ENCODE data around the gene ZBTB20. TPM values are rescaled to one million over a fixed set of nuclear protein-coding genes. Genes with fewer than 3 reads are reported as not detected.

Gene ZBTB20
- total RNA-seq, 1 experiment from 2014 or later, result 3.7 TPM

GRCh38 chr3:114499976-114500375, 647.1 kb downstream of the ZBTB20 start:
- Histone ChIP-seq H3K9ac (ENCODE audit: low read length) (no peak overlapping the region), H4K20me1 (ENCODE audit: low read length) (no peaks in the 10 kb centered on the region), H3K4me2 (ENCODE audit: low read length) (no peak overlapping the region), H3K27ac (ENCODE audit: low read length) (no peak overlapping the region), H2AFZ (ENCODE audit: low read length) (no peak overlapping the region), H3K9me2 (replicated peaks; ENCODE audit: low read length) (no peaks in the 10 kb centered on the region), H3K4me1 (ENCODE audit: insufficient read depth, low read length) (peaks cover 14% of the 10 kb centered on the region), H3K79me2 (ENCODE audit: low read length) (no peaks in the 10 kb centered on the region), H3K27me3 (ENCODE audit: low read length) (no peaks in the 10 kb centered on the region), H3K9me3 (ENCODE audit: low read length) (no peaks in the 10 kb centered on the region), H3F3A (ENCODE audit: low read length, unreplicated experiment) (no peaks in the 10 kb centered on the region), H3K36me3 (ENCODE audit: low read depth, low read length) (no peaks in the 10 kb centered on the region), H3K4me3 (ENCODE audit: low read length) (no peak overlapping the region)
- intact Hi-C loops (cut with micrococcal nuclease), result no loop called here
- CTCF ChIA-PET, result no interaction called here
- ATAC-seq (no peak), DNase-seq (no peak)
- POLR2A ChIA-PET (ENCODE audit: unreplicated experiment), result interaction anchor here (0.6 kb wide), 1 partner anchor 43 kb away, joined by 3 read pairs; no protein-coding TSS in a partner anchor
- TF ChIP-seq CTCF (conservative IDR thresholded peaks at IDR 0.05; ENCODE audit: low read depth, low read length), result no peak
- TF ChIP-seq EZH2 (IDR thresholded peaks at IDR 0.05; ENCODE audit: low read length, unreplicated experiment), result no peak
- TF ChIP-seq EZH2phosphoT487 (IDR thresholded peaks at IDR 0.05; ENCODE audit: borderline replicate concordance, low read length), result no peak
- no TSS peak for BruUV-seq (replicated peaks)

GRCh38 chr3:114498539-114499370, 648.3 kb downstream of the ZBTB20 start:
- H3K9me3 ChIP-seq (ENCODE audit: low read length), result no peaks in the 10 kb centered on the region
- no peak overlapping the region for H3K4me3 ChIP-seq (ENCODE audit: low read length)
- peak; percentile 100 for ATAC-seq
- H3F3A ChIP-seq (ENCODE audit: low read length, unreplicated experiment), result no peaks in the 10 kb centered on the region
- CTCF ChIA-PET, result no interaction called here
- no peak for TF ChIP-seq EZH2 (IDR thresholded peaks at IDR 0.05; ENCODE audit: low read length, unreplicated experiment)
- TF ChIP-seq CTCF (conservative IDR thresholded peaks at IDR 0.05; ENCODE audit: low read depth, low read length), result no peak
- TF ChIP-seq EZH2phosphoT487 (IDR thresholded peaks at IDR 0.05; ENCODE audit: borderline replicate concordance, low read length), result no peak
- no peaks in the 10 kb centered on the region for H3K36me3 ChIP-seq (ENCODE audit: low read depth, low read length)
- H3K9me2 ChIP-seq (replicated peaks; ENCODE audit: low read length), result no peaks in the 10 kb centered on the region
- peak overlapping the region; percentile 7; the same call in 1 of the 2 replicates for H2AFZ ChIP-seq (ENCODE audit: low read length)
- no peaks in the 10 kb centered on the region for H3K27me3 ChIP-seq (ENCODE audit: low read length)
- no TSS peak for BruUV-seq (replicated peaks)
- H3K4me1 ChIP-seq (ENCODE audit: insufficient read depth, low read length), result peaks cover 11% of the 10 kb centered on the region
- no peak overlapping the region for H3K27ac ChIP-seq (ENCODE audit: low read length)
- H3K4me2 ChIP-seq (ENCODE audit: low read length), result peak overlapping the region; percentile 34
- H4K20me1 ChIP-seq (ENCODE audit: low read length), result no peaks in the 10 kb centered on the region
- H3K9ac ChIP-seq (ENCODE audit: low read length), result no peak overlapping the region
- intact Hi-C loops (cut with micrococcal nuclease), result no loop called here
- H3K79me2 ChIP-seq (ENCODE audit: low read length), result no peaks in the 10 kb centered on the region
- POLR2A ChIA-PET (ENCODE audit: unreplicated experiment), result interaction anchor here (0.6 kb wide), 1 partner anchor 34 kb away, joined by 4 read pairs; no protein-coding TSS in a partner anchor
- peak; percentile 73 for DNase-seq

- H2AFZ ChIP-seq (ENCODE audit: low read length), result no peak overlapping the region
- H3K27me3 ChIP-seq (ENCODE audit: low read length), result no peaks in the 10 kb centered on the region
- H3K9me3 ChIP-seq (ENCODE audit: low read length), result no peaks in the 10 kb centered on the region
- H3K9ac ChIP-seq (ENCODE audit: low read length), result no peak overlapping the region
- H4K20me1 ChIP-seq (ENCODE audit: low read length), result no peaks in the 10 kb centered on the region
- DNase-seq, result no peak
- no peaks in the 10 kb centered on the region for H3F3A ChIP-seq (ENCODE audit: low read length, unreplicated experiment)
- H3K4me2 ChIP-seq (ENCODE audit: low read length), result no peak overlapping the region
- no peaks in the 10 kb centered on the region for H3K79me2 ChIP-seq (ENCODE audit: low read length)
- H3K36me3 ChIP-seq (ENCODE audit: low read depth, low read length), result no peaks in the 10 kb centered on the region
- peaks cover 11% of the 10 kb centered on the region for H3K4me1 ChIP-seq (ENCODE audit: insufficient read depth, low read length)
- H3K27ac ChIP-seq (ENCODE audit: low read length), result no peak overlapping the region
- TF ChIP-seq EZH2 (IDR thresholded peaks at IDR 0.05; ENCODE audit: low read length, unreplicated experiment), result no peak
- TF ChIP-seq EZH2phosphoT487 (IDR thresholded peaks at IDR 0.05; ENCODE audit: borderline replicate concordance, low read length), result no peak
- TF ChIP-seq CTCF (conservative IDR thresholded peaks at IDR 0.05; ENCODE audit: low read depth, low read length), result no peak
- CTCF ChIA-PET, result no interaction called here
- POLR2A ChIA-PET (ENCODE audit: unreplicated experiment), result no interaction called here
- no TSS peak for BruUV-seq (replicated peaks)
- no peaks in the 10 kb centered on the region for H3K9me2 ChIP-seq (replicated peaks; ENCODE audit: low read length)
- intact Hi-C loops (cut with micrococcal nuclease), result no loop called here
- no peak for ATAC-seq
- no peak overlapping the region for H3K4me3 ChIP-seq (ENCODE audit: low read length)
Observed at GRCh38 chr3:114496874-114497273, 650.2 kb downstream of the ZBTB20 start.

Measured in PC-3 (cell line).